ENCODE data around the gene PDIA6. TPM values are rescaled to one million over a fixed set of nuclear protein-coding genes. Genes with fewer than 3 reads are reported as not detected.
"Not testable (repeated sequence)": the region's sequence is repeated elsewhere in the genome, so short reads cannot be mapped to it uniquely, and the experiment has no call there.

PDIA6 gene
- total RNA-seq, 1 donor from 2014 or later, result 111 TPM

GRCh38 chr2:10790228-10790973, 22.2 kb downstream of the PDIA6 start:
- no peak for DNase-seq
- intact Hi-C loops (cut with DNase I), result no loop called here
- ATAC-seq (ENCODE audit: poor library complexity), result no peak

- DNase-seq (no peak), ATAC-seq (ENCODE audit: poor library complexity) (no peak)
- intact Hi-C loops (cut with DNase I), result no loop called here
Observed at GRCh38 chr2:10788855-10789254, 23.7 kb downstream of the PDIA6 start.

GRCh38 chr2:10787176-10787968, 25.2 kb downstream of the PDIA6 start:
- no peak for DNase-seq
- no peak for ATAC-seq (ENCODE audit: poor library complexity)

GRCh38 chr2:10786240-10786982, 26.2 kb downstream of the PDIA6 start:
- intact Hi-C loops (cut with DNase I), result no loop called here
- DNase-seq (no peak), ATAC-seq (ENCODE audit: poor library complexity) (no peak)

More at GRCh38 chr2:10787176-10787968, 25.2 kb downstream of the PDIA6 start:
- intact Hi-C loops (cut with DNase I), result no loop called here

GRCh38 chr2:10785260-10785659, 27.3 kb downstream of the PDIA6 start:
- intact Hi-C loops (cut with DNase I), result no loop called here
- ATAC-seq (ENCODE audit: poor library complexity), result peak; percentile 90
- DNase-seq, result no peak

GRCh38 chr2:10784719-10785118, 27.9 kb downstream of the PDIA6 start:
- ATAC-seq (ENCODE audit: poor library complexity) (peak; percentile 21), DNase-seq (no peak)
- intact Hi-C loops (cut with DNase I), result no loop called here

GRCh38 chr2:10783421-10783820, 29.2 kb downstream of the PDIA6 start:
- DNase-seq, result no peak
- ATAC-seq (ENCODE audit: poor library complexity), result no peak
- intact Hi-C loops (cut with DNase I), result no loop called here

GRCh38 chr2:10781746-10782145, 30.8 kb downstream of the PDIA6 start:
- no peak for ATAC-seq (ENCODE audit: poor library complexity)
- intact Hi-C loops (cut with DNase I), result no loop called here
- no peak for DNase-seq

GRCh38 chr2:10780821-10781220, 31.8 kb downstream of the PDIA6 start:
- intact Hi-C loops (cut with DNase I); ATAC-seq (ENCODE audit: poor library complexity); DNase-seq: not testable (repeated sequence)

- no peak for DNase-seq
- ATAC-seq (ENCODE audit: poor library complexity), result no peak
- intact Hi-C loops (cut with DNase I), result no loop called here
Observed at GRCh38 chr2:10780491-10780820, 32.1 kb downstream of the PDIA6 start.

- DNase-seq (no peak), ATAC-seq (ENCODE audit: poor library complexity) (no peak)
- intact Hi-C loops (cut with DNase I), result no loop called here
Observed at GRCh38 chr2:10779776-10780490, 32.7 kb downstream of the PDIA6 start.

GRCh38 chr2:10778724-10779115, 33.9 kb downstream of the PDIA6 start:
- no peak for DNase-seq
- intact Hi-C loops (cut with DNase I), result no loop called here
- no peak for ATAC-seq (ENCODE audit: poor library complexity)

GRCh38 chr2:10777842-10778723, 34.5 kb downstream of the PDIA6 start:
- DNase-seq (no peak), ATAC-seq (ENCODE audit: poor library complexity) (peak; percentile 52)
- intact Hi-C loops (cut with DNase I), result no loop called here

- ATAC-seq (ENCODE audit: poor library complexity), result no peak
- DNase-seq, result no peak
- intact Hi-C loops (cut with DNase I), result no loop called here
Observed at GRCh38 chr2:10777111-10777841, 35.3 kb downstream of the PDIA6 start.

GRCh38 chr2:10776231-10776977, 36.2 kb downstream of the PDIA6 start:
- DNase-seq (no peak), ATAC-seq (ENCODE audit: poor library complexity) (no peak)
- intact Hi-C loops (cut with DNase I), result no loop called here

- intact Hi-C loops (cut with DNase I), result no loop called here
- DNase-seq (no peak), ATAC-seq (ENCODE audit: poor library complexity) (no peak)
Observed at GRCh38 chr2:10775831-10776230, 36.8 kb downstream of the PDIA6 start.
